GM21576 (cell line): ENCODE results near the gene RYR2.

Experiments
- ATAC-seq: cut with Tn5 transposase; IDR thresholded peaks from one replicate; pipeline ENCODE4 v1.9.1; 2021; ENCODE audit warnings: mild to moderate bottlenecking, moderate library complexity; ENCODE audit not compliant: unreplicated experiment

RYR2 gene

DNA sequence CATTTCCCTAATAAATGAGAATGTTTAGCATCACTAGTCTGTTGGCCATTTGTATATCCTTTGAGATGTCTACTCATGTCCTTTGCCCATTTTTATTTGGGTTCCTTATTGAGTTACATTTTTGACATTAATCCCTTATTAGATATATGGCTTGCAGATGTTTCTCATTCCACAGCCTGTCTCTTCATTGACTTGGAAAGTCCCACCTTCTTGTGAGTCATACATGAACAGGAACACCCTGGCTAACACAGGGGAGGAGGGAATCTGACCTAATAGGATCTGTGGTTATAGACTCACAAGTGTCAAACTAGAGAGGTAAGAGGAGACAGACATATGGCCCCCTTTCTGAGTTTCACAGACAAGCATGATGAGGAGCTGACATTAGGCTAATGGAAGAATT lies 837.2 kb downstream of the RYR2 start:
- ATAC-seq, result no peak
